H1 (cell line): Measurements from ENCODE around the gene TRIM65. TPM values are rescaled to one million over a fixed set of nuclear protein-coding genes. Genes with fewer than 3 reads are reported as not detected.

ENCODE experiments used
- polyA plus RNA-seq, 7 experiments: library from polyadenylated mRNA; depleted of rRNA in 3 of 7; stranded (reverse) in 5 of 7; unstranded in 2 of 7; fragments of >200 nt in 5 of 7; fragments of 200-250 nt in 2 of 7; gene quantifications; 1 replicate in 5 of 7; 2 replicates in 1 of 7; 4 replicates in 1 of 7; pipeline versions ENCODE4 v1.2.1 to v1.2.3, GENCODE V29; 2011 to 2013; ENCODE audit warnings: missing spikeins in 2 of 7, mixed read lengths in 2 of 7
- total RNA-seq: library from RNA; stranded (reverse); fragmentation: NEBNext Ultra II Directional; extraction: Animal tissue kit (Norgen Biotek cat#: 25700); gene quantifications from 2 replicates; pipeline ENCODE4 v1.2.1, GENCODE V29; 2021

Gene TRIM65
- total and polyA plus RNA-seq, 2 of the 8 experiments (the other 6 are each of a cell fraction or from before 2014, with no cell fraction given), result 21.2 to 48.6 TPM

Other genes with a start within 250 kb of the TRIM65 start
- 40.7 and 41.1 TPM in 2 replicates for gene RECQL5, start 229.8 kb downstream of the TRIM65 start, total RNA-seq
- gene RECQL5, start 229.8 kb downstream of the TRIM65 start, polyA plus RNA-seq (2011; rRNA removed), result 15.1 and 34.9 TPM in 2 replicates
- gene SAP30BP, start 229.6 kb downstream of the TRIM65 start, total RNA-seq, result 79.9 and 81.5 TPM in 2 replicates
- 63.3 and 82.1 TPM in 2 replicates for gene SAP30BP, start 229.6 kb downstream of the TRIM65 start, polyA plus RNA-seq (2011; rRNA removed)
- gene ITGB4, start 175.5 kb downstream of the TRIM65 start, total RNA-seq, result 5.4 and 5.6 TPM in 2 replicates
- 5.2 and 8.4 TPM in 2 replicates for gene ITGB4, start 175.5 kb downstream of the TRIM65 start, polyA plus RNA-seq (2011; rRNA removed)
- gene GALK1, start 131.8 kb downstream of the TRIM65 start, total RNA-seq, result 31.0 and 34.1 TPM in 2 replicates
- gene GALK1, start 131.8 kb downstream of the TRIM65 start, polyA plus RNA-seq (2011; rRNA removed), result 47.9 and 65.5 TPM in 2 replicates
- 33.0 and 33.3 TPM in 2 replicates for gene UNK, start 112.1 kb downstream of the TRIM65 start, total RNA-seq
- gene UNK, start 112.1 kb downstream of the TRIM65 start, polyA plus RNA-seq (2011; rRNA removed), result 24.2 and 28.9 TPM in 2 replicates
- 7.5 and 8.4 TPM in 2 replicates for gene UNC13D, start 52.5 kb downstream of the TRIM65 start, total RNA-seq
- gene UNC13D, start 52.5 kb downstream of the TRIM65 start, polyA plus RNA-seq (2011; rRNA removed), result 3.6 and 5.2 TPM in 2 replicates
- 61.8 and 71.2 TPM in 2 replicates for gene WBP2, start 41.6 kb downstream of the TRIM65 start, total RNA-seq
- 48.2 and 72.0 TPM in 2 replicates for gene WBP2, start 41.6 kb downstream of the TRIM65 start, polyA plus RNA-seq (2011; rRNA removed)
- 5.1 and 6.4 TPM in 2 replicates for gene TRIM47, start 18.4 kb downstream of the TRIM65 start, total RNA-seq
- 6.3 and 11.6 TPM in 2 replicates for gene TRIM47, start 18.4 kb downstream of the TRIM65 start, polyA plus RNA-seq (2011; rRNA removed)
- 125 and 132 TPM in 2 replicates for gene MRPL38, start 7.9 kb upstream of the TRIM65 start, total RNA-seq
- 78.4 and 138 TPM in 2 replicates for gene MRPL38, start 7.9 kb upstream of the TRIM65 start, polyA plus RNA-seq (2011; rRNA removed)
- 13.1 and 13.8 TPM in 2 replicates for gene FBF1, start 44.1 kb upstream of the TRIM65 start, total RNA-seq
- gene FBF1, start 44.1 kb upstream of the TRIM65 start, polyA plus RNA-seq (2011; rRNA removed), result 8.1 and 12.5 TPM in 2 replicates
- 27.4 and 30.4 TPM in 2 replicates for gene ACOX1, start 82.2 kb upstream of the TRIM65 start, total RNA-seq
- gene ACOX1, start 82.2 kb upstream of the TRIM65 start, polyA plus RNA-seq (2011; rRNA removed), result 10.2 and 10.5 TPM in 2 replicates
- gene TEN1, start 82.3 kb upstream of the TRIM65 start, total RNA-seq, result 15.9 and 17.6 TPM in 2 replicates
- gene TEN1, start 82.3 kb upstream of the TRIM65 start, polyA plus RNA-seq (2011; rRNA removed), result 18.7 and 24.5 TPM in 2 replicates
- gene CDK3, start 103.9 kb upstream of the TRIM65 start, total RNA-seq, result 7.4 and 10.0 TPM in 2 replicates
- 14.6 and 20.1 TPM in 2 replicates for gene CDK3, start 103.9 kb upstream of the TRIM65 start, polyA plus RNA-seq (2011; rRNA removed)
- gene EVPL, start 130.4 kb upstream of the TRIM65 start, total RNA-seq, result 0.75 and 0.99 TPM in 2 replicates
- gene EVPL, start 130.4 kb upstream of the TRIM65 start, polyA plus RNA-seq (2011; rRNA removed), result 0.20 and 0.35 TPM in 2 replicates
- 83.5 and 84.6 TPM in 2 replicates for gene SRP68, start 175.6 kb upstream of the TRIM65 start, total RNA-seq
- 50.0 and 57.7 TPM in 2 replicates for gene SRP68, start 175.6 kb upstream of the TRIM65 start, polyA plus RNA-seq (2011; rRNA removed)
- 0.86 and 1.0 TPM in 2 replicates for gene GALR2, start 177.8 kb upstream of the TRIM65 start, total RNA-seq
- gene GALR2, start 177.8 kb upstream of the TRIM65 start, polyA plus RNA-seq (2011; rRNA removed), result 2.2 and 2.5 TPM in 2 replicates
- gene ZACN, start 182.2 kb upstream of the TRIM65 start, total RNA-seq, result 0.26 TPM in 1 of 2 replicates, not detected in the other
- gene ZACN, start 182.2 kb upstream of the TRIM65 start, polyA plus RNA-seq (2011; rRNA removed), result not detected in 2 replicates
- 92.6 and 95.3 TPM in 2 replicates for gene EXOC7, start 206.8 kb upstream of the TRIM65 start, total RNA-seq
- gene EXOC7, start 206.8 kb upstream of the TRIM65 start, polyA plus RNA-seq (2011; rRNA removed), result 77.1 and 83.3 TPM in 2 replicates
- gene FOXJ1, start 244.3 kb upstream of the TRIM65 start, total RNA-seq, result 4.9 and 5.4 TPM in 2 replicates
- 4.6 and 4.7 TPM in 2 replicates for gene FOXJ1, start 244.3 kb upstream of the TRIM65 start, polyA plus RNA-seq (2011; rRNA removed)